HepG2 (cell line): ENCODE results near the gene TTC19. TPM values are rescaled to one million over a fixed set of nuclear protein-coding genes. Genes with fewer than 3 reads are reported as not detected.
A peak's percentile ranks its signal among the peaks of the same experiment; 100 is the strongest.

Source experiments
- ATAC-seq: fragments of 200-7000 bp; cut with Tn5 transposase; 3 replicates; pipeline ENCODE4 v1.9.1; 2020; ENCODE audit warnings: mild to moderate bottlenecking, moderate library complexity
- BruUV-seq: library from RNA; stranded (reverse); fragments of 400-500 nt; replicated peaks from 2 replicates; lab custom pipeline; 2021; lab: Mats Ljungman, UMichigan
- CTCF ChIA-PET: fragments of 300-600 bp; formaldehyde crosslinking; extraction: SDS; loops from one replicate; lab custom pipeline; 2021; ENCODE audit warnings: low total read pairs, inconsistent platforms, low intra/inter-chr PET ratio; lab: Yijun Ruan, JAX
- POLR2A ChIA-PET: fragments of 350-600 bp; sonication (Branson Sonifier 250); formaldehyde crosslinking; loops from one replicate; lab custom pipeline; 2020; ENCODE audit warnings: antibody characterized with exemption, inconsistent platforms; lab: Yijun Ruan, JAX
- DNase-seq: peaks from one replicate; pipeline ENCODE4 v3.0.0-alpha.2; 2015; ENCODE audit warnings: low spot score
- FAIRE-seq: peaks from 3 replicates; lab custom pipeline; 2011; peaks lifted over from hg19 to GRCh38; lab: Jason Lieb, UNC
- H2AFZ ChIP-seq: one replicate; pipeline ENCODE4 v1.6.1; 2011; ENCODE audit warnings: low read length, inconsistent platforms
- H3K27ac ChIP-seq: fragments of 300-600 bp; 3 replicates; pipeline ENCODE4 v1.8.0; 2011; ENCODE audit warnings: mixed run types, mild to moderate bottlenecking, mixed read lengths, low read length, inconsistent platforms; ENCODE audit not compliant: insufficient read depth; ENCODE audit errors: extremely low read length
- H3K27me3 ChIP-seq, 2 experiments: fragments of 200-600 bp in 1 of 2; 2 replicates in 1 of 2; 3 replicates in 1 of 2; pipeline versions ENCODE4 v1.6.0 to v1.8.0; 2011; ENCODE audit warnings: low read length in 2 of 2, mild to moderate bottlenecking in 2 of 2, moderate library complexity in 2 of 2, inconsistent platforms in 1 of 2; ENCODE audit not compliant: insufficient read depth in 2 of 2, control insufficient read depth in 1 of 2
- H3K36me3 ChIP-seq, 2 experiments: fragments of 200-600 bp in 1 of 2; replicated peaks in 1 of 2; 2 replicates in 1 of 2; 3 replicates in 1 of 2; pipeline versions ENCODE4 v1.5.1 to v1.8.0; 2011; ENCODE audit warnings: low read length in 2 of 2, inconsistent platforms in 1 of 2; ENCODE audit not compliant: insufficient read depth in 2 of 2, control insufficient read depth in 1 of 2
- H3K4me1 ChIP-seq: 2 replicates; pipeline ENCODE4 v1.5.1; 2012; ENCODE audit warnings: low read length, inconsistent platforms; ENCODE audit not compliant: insufficient read depth
- H3K4me2 ChIP-seq: 2 replicates; pipeline ENCODE4 v1.6.0; 2011; ENCODE audit warnings: low read depth, low read length, inconsistent platforms
- H3K4me3 ChIP-seq, 3 experiments: fragments of 200-600 bp in 1 of 3; sonication (generic), shearing (Covaris generic) in 1 of 3; replicated peaks in 1 of 3; 2 replicates each; pipeline ENCODE4 v1.5.1; 2011 to 2016; ENCODE audit warnings: low read length in 3 of 3, inconsistent platforms in 2 of 3, low read depth in 2 of 3, mild to moderate bottlenecking in 2 of 3, control low read depth in 1 of 3, mixed read lengths in 1 of 3; ENCODE audit not compliant: insufficient read depth in 1 of 3
- H3K79me2 ChIP-seq: one replicate; pipeline ENCODE4 v1.6.1; 2011; ENCODE audit warnings: low read length, inconsistent platforms; ENCODE audit not compliant: insufficient read depth
- H3K9ac ChIP-seq: 2 replicates; pipeline ENCODE4 v1.6.0; 2011; ENCODE audit warnings: mild to moderate bottlenecking, low read depth, low read length, inconsistent platforms; ENCODE audit not compliant: insufficient read depth
- H3K9me3 ChIP-seq: 2 replicates; pipeline ENCODE4 v1.5.1; 2012; ENCODE audit warnings: mild to moderate bottlenecking, low read length
- H4K20me1 ChIP-seq: 2 replicates; pipeline ENCODE4 v1.6.0; 2011; ENCODE audit warnings: inconsistent platforms, mild to moderate bottlenecking, low read length, moderate library complexity; ENCODE audit not compliant: insufficient read depth
- POLR2AphosphoS5 ChIP-seq: IDR thresholded peaks from 2 replicates; pipeline ENCODE4 v1.6.1; 2012; ENCODE audit warnings: low read depth, low read length
- PRPF4 ChIP-seq: fragments of 200-400 bp; formaldehyde crosslinking; IDR thresholded peaks from 2 replicates; pipeline ENCODE4 v1.6.1; 2016; ENCODE audit warnings: low read length, low read depth; ENCODE audit not compliant: poor library complexity, severe bottlenecking
- ZC3H4 ChIP-seq: sonication (generic); formaldehyde crosslinking; IDR thresholded peaks from 2 replicates; pipeline ENCODE4 v1.4.0; 2020; ENCODE audit warnings: missing genetic modification reagents, borderline replicate concordance
- ZNF12 ChIP-seq: sonication (generic); formaldehyde crosslinking; IDR thresholded peaks from 2 replicates; pipeline ENCODE4 v1.5.0; 2020; ENCODE audit warnings: missing genetic modification reagents
- ZNF761 ChIP-seq: sonication (generic); formaldehyde crosslinking; conservative IDR thresholded peaks from 2 replicates; pipeline ENCODE4 v1.4.0; 2020; ENCODE audit warnings: mild to moderate bottlenecking, missing genetic modification reagents
- WGBS: methylation state at CpG from one replicate; pipeline ENCODE4 v1.1.6; 2017; ENCODE audit warnings: low lambda C conversion rate; 5-methylcytosine and 5-hydroxymethylcytosine counted together
- in situ Hi-C: cut with HindIII; loops from 2 replicates; pipeline ENCODE4 v1.10.0; 2017; ENCODE audit warnings: low pct_unique_long_range_greater_than_20kb; ENCODE audit not compliant: extremely low pct_ligation_motif_present
- intact Hi-C: fragments of 100-400 bp; cut with micrococcal nuclease; formaldehyde crosslinking; loops from one replicate; pipeline ENCODE4 v1.10.0; 2022; ENCODE audit not compliant: unreplicated experiment
- polyA plus RNA-seq, 8 experiments: library from polyadenylated mRNA; depleted of rRNA in 3 of 8; stranded (reverse) in 7 of 8; unstranded in 1 of 8; fragments of >200 nt; fragmentation: Illumina TruSeq in 4 of 8; extraction: Trizol in 4 of 8; gene quantifications; 2 replicates each; pipeline versions ENCODE4 v1.2.1 to v1.2.3, GENCODE V29; 2011 to 2016; ENCODE audit warnings: low read depth in 4 of 8, missing spikeins in 1 of 8, mixed read lengths in 1 of 8; ENCODE audit not compliant: insufficient read depth in 1 of 8
- total RNA-seq, 5 experiments: library from RNA; depleted of rRNA; stranded (reverse); fragments of >200 nt; fragmentation: Illumina TruSeq; extraction: Trizol; gene quantifications; 2 replicates each; pipeline ENCODE4 v1.2.3, GENCODE V29; 2016; ENCODE audit warnings: low read depth in 1 of 5
- TF ChIP-seq, protein P1 (sequence below): sonication (generic); formaldehyde crosslinking; IDR thresholded peaks from 2 replicates; pipeline ENCODE4 v1.5.0; 2020; ENCODE audit warnings: missing genetic modification reagents, mild to moderate bottlenecking, borderline replicate concordance
- TF ChIP-seq, protein P2 (sequence below): sonication (generic); formaldehyde crosslinking; IDR thresholded peaks from 2 replicates; pipeline ENCODE4 v1.5.1; 2020; ENCODE audit warnings: mild to moderate bottlenecking, missing genetic modification reagents, borderline replicate concordance
- TF ChIP-seq, protein P3 (sequence below): sonication (generic); formaldehyde crosslinking; IDR thresholded peaks from 2 replicates; pipeline ENCODE4 v1.8.1; 2023; ENCODE audit warnings: missing genetic modification reagents, mild to moderate bottlenecking, borderline replicate concordance

Gene TTC19
- total and polyA plus RNA-seq, 2 of the 13 experiments (the other 11 are each of a cell fraction or from before 2014, with no cell fraction given) = 4.4 to 24.3 TPM

DNA sequence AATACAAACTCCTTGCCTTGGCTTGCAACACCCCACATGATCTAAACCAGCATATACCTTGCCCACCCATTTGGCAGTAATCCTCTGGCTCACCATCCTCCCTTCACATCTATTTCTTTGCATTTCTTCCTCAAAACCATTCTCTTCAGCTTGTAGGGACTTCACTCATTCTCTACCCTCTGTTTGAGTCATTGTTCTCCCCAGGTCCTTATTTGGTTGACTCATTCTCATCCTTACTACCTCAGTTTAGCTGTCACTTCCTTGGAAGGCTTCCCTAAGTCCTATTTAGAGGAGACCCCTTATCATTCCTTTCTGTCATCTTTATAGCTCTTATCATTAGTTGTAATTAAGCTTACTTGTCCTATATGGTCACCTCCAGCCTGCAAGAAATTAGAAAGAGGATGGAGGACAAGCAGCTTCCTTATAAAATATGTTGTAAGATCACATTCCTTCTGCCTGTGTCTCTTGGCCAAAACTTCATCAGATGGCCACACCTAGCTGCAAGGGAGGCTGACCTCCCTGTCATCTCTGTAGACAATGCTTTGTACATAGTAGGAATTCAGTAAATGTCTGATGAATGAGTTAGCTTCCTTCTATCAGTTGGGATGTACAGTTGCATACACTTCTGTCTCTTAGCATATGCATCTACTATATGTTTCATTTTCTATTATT is 1.7 kb downstream of the TTC19 start (continued):
- TF ChIP-seq, protein P1, sequence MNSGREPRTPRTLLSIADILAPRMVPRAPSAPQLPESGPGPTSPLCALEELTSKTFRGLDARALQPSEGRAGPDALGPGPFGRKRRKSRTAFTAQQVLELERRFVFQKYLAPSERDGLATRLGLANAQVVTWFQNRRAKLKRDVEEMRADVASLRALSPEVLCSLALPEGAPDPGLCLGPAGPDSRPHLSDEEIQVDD = no peak
- TF ChIP-seq ZNF761 (CRISPR knock-in tag) (no peak), PRPF4 (no peak), POLR2AphosphoS5 (no peak)
- TF ChIP-seq, protein P2, sequence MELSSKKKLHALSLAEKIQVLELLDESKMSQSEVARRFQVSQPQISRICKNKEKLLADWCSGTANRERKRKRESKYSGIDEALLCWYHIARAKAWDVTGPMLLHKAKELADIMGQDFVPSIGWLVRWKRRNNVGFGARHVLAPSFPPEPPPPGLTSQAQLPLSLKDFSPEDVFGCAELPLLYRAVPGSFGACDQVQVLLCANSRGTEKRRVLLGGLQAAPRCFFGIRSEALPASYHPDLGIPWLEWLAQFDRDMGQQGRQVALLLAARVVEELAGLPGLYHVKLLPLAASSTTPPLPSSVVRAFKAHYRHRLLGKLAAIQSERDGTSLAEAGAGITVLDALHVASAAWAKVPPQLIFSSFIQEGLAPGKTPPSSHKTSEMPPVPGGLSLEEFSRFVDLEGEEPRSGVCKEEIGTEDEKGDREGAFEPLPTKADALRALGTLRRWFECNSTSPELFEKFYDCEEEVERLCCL (CRISPR knock-in tag) = no peak
- TF ChIP-seq, protein P3, sequence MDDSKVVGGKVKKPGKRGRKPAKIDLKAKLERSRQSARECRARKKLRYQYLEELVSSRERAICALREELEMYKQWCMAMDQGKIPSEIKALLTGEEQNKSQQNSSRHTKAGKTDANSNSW = no peak

DNA sequence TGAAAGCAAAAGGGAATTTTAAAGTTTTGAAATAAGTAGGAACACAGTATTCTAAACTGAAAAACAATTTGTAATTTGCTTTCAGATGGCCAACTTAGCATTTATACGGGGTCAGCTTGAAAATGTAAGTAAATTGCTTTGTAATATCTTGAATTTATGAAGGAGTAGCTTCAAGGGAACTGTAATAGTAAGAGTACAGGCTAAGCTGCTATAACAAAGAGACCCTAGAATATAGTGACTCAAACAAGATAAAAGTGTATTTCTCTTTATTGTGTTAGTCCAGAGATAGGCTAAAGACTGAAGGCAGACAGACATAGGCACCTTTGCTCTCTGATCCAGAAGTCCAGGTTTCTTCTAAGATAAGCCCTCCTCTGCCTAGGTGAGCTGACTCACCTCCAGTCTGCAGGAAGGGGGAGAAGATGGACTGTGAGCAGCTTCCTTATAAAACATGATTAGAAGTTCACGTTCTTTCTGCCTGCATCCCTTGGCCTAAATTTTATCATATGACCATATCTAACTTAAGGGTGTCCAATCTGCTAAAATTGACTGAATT is 3.2 kb downstream of the TTC19 start:
- Histone ChIP-seq H3K4me3 (no peak overlapping the region), H3K27me3 (no peaks in the 10 kb centered on the region; a peak in 1 of 5 replicates), H3K4me2 (no peak overlapping the region), H3K4me1 (peaks cover 26% of the 10 kb centered on the region), H3K9me3 (no peaks in the 10 kb centered on the region), H4K20me1 (no peaks in the 10 kb centered on the region), H3K27ac (no peak overlapping the region), H3K36me3 (peaks cover 15 to 57% of the 10 kb centered on the region in 2 experiments), H2AFZ (no peak overlapping the region), H3K9ac (no peak overlapping the region), H3K79me2 (peaks cover 21% of the 10 kb centered on the region)
- no peak for DNase-seq
- in situ Hi-C loops = no loop called here
- intact Hi-C loops = no loop called here
- ChIA-PET POLR2A (interaction anchor here (0.9 kb wide), 1 partner anchor 10 kb away, joined by 3 read pairs; no protein-coding TSS in a partner anchor), CTCF (no interaction called here)
- FAIRE-seq = no peak
- BruUV-seq = no TSS peak
- WGBS = 97% methylated on average over 2 of the region's 2 CpGs
- TF ChIP-seq ZC3H4 (CRISPR knock-in tag) (no peak), ZNF12 (CRISPR knock-in tag) (peak; percentile 97)
- ATAC-seq = no peak
